OCI-M1 (cell line): ENCODE measurements around the gene LRRC39.
"Not testable (repeated sequence)": the region's sequence is repeated elsewhere in the genome, so short reads cannot be mapped to it uniquely, and the experiment has no call there.

Experiments used
- DNase-seq: peaks from one replicate; lab custom pipeline; 2025; lab: John Stamatoyannopoulos, UW

Gene LRRC39

DNA sequence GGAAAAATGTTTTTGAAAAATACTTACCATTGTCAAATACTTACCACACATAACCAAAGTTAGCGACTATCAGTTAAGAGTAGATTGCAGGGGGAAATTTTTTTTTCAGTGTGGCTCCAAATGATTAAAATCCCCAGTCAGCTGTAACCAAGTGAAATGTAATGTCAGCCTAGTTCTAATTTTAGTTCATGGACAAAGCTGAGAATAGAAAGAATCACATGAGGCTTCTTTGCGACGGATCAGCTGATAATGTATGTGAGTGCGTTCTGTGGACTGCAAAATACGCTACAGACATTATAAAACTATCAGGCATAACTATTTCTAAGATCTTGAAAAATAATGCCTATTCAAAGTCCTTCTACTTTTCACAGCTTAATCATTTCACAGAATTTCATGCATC, at the start of gene LRRC39:
LRRC39 (minus strand) TSS at position 166 of the 400 bp plus-strand sequence. CDS start 9,740 bp downstream, outside the sequence.
- DNase-seq, result peak; percentile 33

DNA sequence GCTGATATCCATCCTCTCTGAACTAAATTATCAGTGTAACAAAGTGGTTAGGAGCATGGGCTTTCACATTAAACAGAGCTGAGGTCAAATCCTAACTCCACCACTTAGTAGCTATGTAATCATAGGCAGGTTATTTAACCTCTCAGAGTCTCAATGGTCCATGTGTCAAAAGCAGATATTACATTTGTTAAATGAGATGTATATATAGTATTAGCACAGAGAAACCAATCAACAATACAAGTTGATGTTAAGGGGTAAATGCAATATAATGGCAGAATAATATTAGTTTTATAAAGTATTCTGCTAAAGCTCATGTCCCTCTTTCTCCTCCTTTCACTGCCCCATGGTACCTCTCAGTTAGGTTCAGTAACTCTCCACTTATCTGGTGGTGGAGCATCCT, 44.4 kb upstream of the LRRC39 start:
- no peak for DNase-seq

DNA sequence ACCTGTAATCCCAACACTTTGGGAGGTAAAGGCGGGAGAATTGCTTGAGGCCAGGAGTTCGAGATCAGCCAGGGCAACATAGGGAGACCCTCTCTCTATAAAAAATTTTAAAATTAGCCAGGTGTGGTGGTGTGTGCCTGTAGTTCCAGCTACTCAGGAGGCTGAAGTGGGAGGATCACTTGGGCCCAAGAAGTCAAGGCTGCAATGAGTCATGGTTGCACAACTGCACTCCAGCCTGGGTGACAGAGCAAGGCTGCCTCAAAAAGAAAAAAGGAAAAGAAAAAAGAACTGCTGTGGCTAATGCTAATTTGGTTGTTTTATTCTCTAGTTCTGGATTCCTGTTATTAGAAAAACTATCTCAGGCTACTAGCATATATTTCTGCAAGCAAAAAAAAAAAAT, 41.8 kb upstream of the LRRC39 start:
- DNase-seq, result peak; percentile 23

DNA sequence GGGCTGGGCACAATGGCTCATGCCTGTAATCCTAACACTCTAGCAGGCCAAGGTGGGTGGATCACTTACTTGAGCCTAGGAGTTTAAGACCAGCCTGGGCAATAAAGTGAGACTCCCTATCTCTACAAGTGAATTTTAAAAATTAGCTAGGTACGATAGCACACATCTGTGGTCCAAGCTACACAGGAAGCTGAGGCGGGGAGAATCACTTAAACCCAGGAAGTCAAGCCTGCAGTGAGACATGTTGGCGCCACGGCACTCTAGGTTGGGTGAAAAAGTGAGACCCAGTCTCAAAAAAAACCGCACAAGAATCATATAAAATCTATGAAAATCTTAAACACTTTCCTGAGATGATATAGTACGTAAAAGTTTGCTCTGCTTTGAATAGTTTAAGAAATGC, 41.4 kb upstream of the LRRC39 start:
- DNase-seq, result no peak

DNA sequence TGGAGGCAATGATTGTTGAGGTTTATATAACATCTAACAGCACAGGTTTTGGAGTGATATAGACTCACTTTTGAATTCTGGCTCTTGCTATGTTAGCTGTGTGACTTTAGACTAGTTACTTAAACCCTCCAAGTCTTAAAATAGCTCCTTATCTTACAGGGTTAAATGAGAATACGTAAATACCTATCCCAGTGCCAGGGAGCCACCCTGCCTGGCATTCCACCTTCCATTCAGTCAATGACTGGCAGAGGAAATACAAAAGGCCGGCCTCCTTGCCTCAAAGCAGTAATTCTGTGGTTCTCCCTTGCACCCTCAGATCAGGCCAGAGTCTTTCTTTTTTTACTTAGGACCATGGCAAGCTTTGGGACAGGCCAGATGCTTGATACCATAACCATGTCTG, 39.8 kb upstream of the LRRC39 start:
- no peak for DNase-seq

DNA sequence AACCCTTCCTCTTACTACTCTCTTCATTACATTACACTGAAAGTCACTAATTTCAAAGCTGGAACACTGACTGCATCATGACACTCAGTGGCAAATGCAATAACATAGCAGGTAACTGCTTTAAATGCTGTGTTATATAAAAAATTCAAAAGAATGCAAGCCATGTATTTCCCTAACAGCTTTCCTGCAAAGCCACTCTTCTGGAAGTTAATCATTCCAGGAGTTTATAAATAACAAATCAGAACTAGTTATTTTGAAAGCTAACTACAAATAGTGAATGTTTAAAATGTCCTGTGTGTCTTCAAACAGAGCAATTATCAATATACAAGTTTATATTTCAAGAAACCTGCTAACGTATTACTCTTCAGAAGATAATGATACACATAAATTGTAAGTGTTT, 37.0 kb upstream of the LRRC39 start:
- no peak for DNase-seq

DNA sequence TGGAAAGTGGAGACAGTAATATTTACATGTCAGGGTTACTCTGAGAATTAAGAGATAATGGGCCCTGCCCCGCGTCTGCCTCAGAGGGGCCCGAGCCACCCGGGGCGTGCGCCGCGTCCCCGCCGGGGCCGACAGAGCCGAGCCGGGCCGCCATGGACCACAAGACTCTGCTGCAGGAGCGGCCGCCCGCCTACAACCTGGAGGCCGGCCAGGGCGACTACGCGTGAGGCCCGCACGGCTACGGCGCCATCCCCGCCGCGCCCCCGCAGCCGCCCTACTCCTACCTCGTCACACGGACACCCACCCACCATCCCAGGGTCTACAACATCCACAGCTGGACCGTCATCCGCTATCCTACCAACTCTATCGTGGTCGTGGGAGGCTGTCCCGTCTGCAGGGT, 35.1 kb upstream of the LRRC39 start:
- DNase-seq, result no peak

DNA sequence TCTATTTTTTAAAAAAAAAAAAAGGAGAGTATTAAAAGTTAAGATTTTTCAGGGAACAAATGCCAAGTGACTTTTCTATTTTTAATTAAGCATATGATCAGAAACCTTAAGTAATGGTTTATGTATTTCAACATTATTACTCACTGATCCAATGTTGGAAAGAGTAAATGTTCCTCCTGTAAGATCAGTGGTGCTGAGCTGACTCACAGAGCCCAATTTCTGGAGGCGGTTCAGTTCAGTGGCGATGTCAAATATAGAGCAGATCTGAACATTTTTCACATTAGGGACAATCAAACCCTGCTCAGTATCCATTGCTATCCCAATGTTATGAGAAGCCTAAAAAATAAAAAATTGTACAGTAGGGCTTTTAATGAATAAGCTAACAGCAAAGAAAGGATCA, 28.2 kb upstream of the LRRC39 start:
- DNase-seq, result no peak

DNA sequence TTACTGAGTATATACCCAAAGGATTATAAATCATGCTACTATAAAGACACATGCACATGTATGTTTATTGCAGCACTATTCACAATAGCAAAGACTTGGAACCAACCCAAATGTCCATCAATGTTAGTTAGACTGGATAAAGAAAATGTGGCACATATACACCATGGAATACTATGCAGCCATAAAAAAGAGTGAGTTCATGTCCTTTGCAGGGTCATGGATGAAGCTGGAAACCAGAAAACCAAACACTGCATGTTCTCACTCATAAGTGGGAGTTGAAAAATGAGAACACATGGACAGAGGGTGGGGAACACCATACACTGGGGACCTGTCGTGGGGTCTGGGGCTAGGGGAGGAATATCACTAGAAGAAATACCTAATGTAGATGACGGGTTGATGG, 27.5 kb upstream of the LRRC39 start:
- not testable (repeated sequence) for DNase-seq

DNA sequence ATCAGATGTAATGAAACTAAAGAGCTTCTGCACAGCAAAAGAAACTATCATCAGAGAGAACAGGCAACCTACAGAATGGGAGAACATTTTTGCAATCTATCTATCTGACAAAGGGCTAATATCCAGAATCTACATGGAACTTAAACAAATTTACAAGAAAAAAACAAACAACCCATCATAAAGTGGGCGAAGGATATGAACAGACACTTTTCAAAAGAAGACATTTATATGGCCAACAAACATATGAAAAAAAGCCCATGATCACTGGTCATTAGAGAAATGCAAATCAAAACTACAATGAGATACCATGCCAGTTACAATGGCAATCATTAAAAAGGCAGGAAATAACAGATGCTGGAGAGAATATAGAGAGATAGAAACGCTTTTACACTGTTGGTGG, 27.0 kb upstream of the LRRC39 start:
- DNase-seq, result not testable (repeated sequence)

DNA sequence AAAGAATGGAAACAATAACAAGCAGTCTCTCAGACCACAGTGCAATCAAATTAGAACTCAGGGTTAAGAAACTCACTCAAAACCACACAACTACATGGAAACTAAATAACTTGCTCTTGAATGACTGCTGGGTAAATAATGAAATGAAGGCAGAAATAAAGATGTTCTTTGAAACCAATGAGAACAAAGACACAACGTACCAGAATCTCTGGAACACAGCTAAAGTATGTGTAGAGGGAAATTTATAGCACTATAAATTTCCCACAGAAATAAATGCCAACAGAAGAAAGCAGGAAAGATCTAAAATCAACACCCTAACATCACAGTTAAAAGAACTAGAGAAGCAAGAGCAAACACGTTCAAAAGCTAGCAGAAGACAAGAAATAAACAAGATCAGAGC, 24.6 kb upstream of the LRRC39 start:
- not testable (repeated sequence) for DNase-seq

DNA sequence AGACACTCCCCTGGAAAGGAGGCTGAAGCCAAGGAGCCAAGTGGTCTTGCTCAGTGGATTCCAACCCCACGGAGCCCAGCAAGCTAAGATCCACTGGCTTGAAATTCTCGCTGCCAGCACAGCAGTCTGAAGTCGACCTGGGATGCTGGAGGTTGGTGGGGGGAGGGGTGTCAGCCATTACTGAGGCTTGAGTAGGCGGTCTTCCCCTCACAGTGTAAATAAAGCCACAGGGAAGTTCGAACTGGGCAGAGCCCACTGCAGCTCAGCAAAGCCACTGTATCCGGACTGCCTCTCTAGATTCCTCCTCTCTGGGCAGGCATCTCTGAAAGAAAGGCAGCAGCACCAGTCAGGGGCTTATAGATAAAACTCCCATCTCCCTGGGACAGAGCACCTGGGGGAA, 22.0 kb upstream of the LRRC39 start:
- not testable (repeated sequence) for DNase-seq

DNA sequence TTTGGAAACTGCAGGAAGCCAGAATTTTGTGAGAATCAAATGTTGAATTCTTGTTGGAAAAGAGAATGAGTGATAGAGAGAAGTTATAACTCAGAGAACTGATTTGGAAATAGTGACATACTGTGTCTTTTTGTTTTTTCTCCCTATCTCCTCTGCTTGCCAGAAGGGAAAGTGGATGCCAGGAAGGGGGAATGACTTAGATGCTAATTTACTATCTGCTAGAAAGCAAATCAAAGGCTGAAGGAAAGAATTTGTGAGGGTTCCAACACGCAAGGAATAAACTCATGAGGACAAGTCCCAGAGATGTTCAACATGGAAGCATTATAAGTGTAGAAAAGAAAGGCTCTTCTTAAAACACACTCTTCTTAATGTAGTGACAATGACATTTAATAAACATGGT, 20.5 kb upstream of the LRRC39 start:
- DNase-seq, result no peak

DNA sequence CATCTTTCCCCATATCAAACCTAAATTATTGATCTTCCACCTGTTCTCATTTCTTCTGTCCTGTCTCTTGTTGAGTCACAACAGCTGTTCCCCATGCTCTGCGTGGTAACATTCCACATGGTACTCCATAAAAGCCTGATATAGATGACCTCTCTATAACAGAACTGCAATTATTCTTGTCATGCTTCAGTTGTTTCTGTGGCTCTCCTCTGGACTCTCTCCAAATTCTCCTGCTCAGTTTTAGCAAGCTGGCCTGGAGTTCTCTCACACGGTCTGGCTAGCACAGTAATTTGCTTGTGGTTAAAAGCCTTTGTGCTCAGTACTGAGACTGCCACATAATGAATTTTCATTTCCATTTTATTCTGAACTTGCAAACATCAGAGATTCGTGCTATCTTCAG, 10.6 kb upstream of the LRRC39 start:
- no peak for DNase-seq

DNA sequence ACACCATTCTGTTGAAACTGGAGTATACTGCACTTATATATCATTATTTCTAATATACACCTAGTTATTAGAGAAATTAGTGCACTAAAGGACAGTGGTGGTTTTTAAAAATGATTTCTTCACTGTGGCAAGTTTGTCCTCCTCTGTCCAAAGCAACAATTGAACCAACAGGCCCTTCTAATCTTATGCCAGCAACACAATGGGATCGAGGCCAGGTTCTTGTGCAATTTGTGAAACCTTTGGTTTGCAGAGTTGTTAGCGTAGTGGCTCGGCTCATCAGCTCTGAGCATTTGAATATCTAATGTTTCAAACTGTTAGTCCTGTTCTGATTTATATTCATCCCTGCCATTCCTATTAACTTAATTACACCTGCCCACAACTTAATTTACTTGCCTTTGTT, 9.9 kb upstream of the LRRC39 start:
- no peak for DNase-seq

DNA sequence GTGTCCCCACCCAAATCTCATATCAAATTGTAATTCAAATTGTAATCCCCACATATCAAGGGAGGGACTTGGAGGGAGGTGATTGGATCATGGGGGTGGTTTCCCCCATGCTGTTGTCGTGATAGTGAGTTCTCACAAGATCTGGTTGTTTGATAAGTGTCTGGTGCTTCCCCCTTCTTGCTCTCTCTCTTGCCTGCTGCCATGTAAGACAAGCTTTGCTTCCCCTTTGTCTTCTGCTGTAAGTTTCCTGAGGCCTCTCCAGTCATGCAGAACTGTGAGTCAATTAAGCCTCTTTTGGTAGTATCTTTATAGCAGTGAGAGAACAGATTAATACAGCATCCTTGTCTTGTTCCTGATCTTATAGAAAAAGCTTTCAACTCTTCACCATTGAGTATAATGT, 6.5 kb upstream of the LRRC39 start:
- peak; percentile 52 for DNase-seq

DNA sequence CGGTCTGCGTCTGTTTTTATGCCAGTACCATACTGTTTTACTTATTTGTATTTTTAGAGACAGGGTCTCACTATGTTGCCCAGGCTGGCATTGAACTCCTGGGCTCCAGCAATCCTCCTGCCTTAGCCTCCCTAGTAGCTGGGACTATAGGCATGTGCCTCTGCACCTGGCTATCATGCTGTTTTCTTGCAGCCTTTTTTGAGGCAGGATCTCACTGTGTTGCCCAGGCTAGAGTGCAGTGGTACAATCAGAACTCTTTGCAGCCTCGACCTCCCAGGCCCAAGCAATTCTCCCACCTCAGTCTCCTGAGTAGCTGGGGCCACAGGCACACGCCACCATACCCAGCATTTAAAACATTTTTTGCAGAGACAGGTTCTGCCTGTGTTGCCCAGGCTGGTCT, 5.3 kb upstream of the LRRC39 start:
- DNase-seq, result no peak

DNA sequence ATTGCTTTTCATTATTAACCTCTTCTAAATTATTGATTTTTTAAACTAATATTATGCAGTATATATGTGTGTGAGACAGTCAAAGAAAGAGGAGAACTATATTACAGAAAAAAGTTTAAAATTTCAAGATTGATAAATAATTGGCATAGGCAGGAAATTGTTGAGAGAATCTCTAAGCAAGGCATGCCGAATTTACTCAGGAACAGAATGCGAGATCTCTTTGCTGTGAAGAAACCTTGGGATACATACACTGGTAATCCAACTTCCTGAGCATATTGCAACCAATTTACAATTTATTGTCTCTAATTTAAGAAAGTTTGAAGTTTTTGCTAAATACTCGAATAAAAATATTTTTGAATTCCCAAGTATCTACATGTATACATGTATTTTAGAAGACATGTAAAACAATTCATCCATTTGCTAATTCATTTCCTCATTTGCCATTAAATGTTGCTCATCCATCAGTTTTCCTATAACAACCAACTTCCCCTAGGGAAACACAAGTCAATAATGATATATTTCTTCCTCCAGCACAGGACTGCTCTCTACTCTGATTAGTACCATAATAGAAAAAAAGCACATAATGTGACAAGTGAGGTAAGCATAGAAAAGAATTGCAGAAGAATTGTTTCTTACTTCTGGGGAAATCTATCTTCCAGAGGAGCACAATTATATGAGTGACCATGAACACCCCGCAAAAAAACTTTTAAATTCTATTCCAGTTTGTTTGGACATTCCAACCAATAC, 588 bp downstream of the LRRC39 start:
- DNase-seq, result no peak

DNA sequence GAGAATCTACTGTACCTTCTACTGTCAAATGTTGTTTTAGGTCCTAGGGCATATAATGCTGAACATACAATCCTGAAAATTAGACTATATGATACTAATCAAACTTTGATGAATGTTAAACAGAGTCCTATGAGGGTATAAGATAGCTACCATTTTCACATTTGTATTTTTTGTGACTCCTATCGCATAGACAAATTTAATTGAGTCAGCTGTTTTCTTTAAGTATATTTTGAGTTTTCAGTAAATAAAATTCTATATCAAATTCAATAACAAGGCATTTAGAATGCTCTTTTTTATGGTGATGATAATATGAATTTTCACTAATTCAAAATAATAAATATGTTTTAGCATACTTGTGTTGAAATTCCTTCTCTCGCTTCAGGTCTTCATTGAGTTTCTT, 10.0 kb downstream of the LRRC39 start:
- no peak for DNase-seq

DNA sequence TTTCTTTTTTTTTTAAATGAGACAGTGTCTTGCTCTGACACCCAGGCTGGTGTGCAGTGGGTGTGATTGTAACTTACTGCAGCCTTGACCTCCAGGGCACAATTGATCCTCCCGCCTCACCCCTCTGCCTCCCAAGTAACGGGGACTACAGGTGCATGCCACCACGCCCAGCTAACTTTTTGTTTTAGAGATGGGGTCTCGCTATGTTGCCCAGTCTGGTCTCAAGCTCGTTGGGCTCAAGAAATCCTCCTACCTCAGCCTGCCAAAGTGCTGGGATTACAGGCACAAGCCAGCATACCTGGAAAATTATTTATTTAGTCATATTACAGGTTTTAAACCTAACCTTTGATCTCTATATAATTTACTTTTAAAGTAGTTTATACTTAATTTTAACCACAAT, 13.4 kb downstream of the LRRC39 start:
- DNase-seq, result no peak

DNA sequence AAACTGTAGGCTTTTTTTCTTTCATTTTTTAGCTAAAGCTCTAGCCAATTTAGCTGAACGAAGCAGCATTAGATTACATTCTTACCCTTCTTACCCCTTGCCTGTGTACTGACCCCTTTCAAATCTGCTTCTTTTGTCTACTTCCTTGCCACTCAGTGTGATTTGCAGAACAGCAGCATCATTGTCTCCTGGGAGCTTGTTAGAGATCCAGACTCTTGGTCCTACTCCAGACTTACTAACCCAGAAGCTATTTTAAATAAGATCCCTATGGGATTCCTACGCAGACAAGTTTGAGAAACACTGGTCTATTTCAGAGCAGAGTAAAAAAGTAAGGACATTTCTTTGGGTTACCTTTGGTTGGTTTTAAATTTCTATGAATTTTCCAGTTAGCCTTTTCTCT, 13.8 kb downstream of the LRRC39 start:
- no peak for DNase-seq

DNA sequence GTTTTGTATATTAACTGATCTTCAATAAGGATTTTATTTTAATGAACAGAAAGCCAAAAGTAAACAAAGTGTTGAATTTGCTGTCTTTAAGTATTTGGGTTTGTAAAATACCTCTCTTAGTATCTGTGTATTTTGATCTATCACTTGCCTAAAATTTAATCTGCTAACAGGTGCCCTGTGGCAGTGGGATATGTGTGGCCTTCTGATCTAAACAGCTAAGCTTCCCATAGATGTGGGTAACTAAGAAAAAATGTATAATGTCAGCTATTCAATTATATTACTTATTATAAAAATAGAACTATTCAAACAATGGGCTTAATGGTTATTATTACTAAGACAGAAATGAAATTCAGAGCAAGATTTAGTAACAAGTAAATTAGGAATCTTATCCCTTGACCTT, 15.2 kb downstream of the LRRC39 start:
- DNase-seq, result no peak

DNA sequence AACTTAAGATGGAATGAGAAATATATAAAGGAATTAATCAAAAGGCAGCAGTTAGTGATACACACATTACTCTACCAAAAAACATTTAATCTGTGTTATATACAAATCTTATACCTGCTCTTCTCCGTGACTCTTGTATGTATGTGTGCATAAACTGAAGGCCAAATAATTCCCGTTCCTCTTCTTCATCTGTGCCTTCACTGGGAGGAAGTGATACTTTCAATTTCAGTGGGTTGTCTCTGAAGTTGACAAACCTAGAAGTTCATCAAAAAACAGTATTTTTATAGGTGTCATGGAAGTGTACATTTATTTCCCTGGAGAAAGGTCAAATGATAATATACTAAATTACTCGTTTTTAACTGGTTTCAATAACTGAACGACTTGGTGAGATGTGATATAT, 25.8 kb downstream of the LRRC39 start:
- no peak for DNase-seq

DNA sequence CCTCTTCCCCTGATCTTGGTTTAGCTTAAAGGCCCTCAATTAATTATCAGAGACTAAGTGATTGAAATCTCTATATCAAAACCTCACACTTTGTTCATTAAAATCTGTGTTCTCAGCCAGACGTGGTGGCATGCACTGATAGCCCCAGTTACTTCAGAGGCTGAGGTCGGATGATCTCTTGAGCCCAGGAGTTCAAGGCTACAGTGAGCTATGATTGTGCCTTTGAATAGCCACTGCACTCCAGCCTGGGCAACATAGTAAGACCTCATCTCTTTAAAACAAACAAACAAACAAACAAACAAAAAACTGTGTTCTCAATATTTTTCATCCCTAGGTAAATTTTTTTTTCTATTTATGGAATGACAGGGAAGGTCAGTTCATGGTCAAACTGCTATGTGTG, 26.4 kb downstream of the LRRC39 start:
- DNase-seq, result no peak
